Colonic mucosa (tissue), 4 donors: ENCODE results near the gene FUT1. TPM values are rescaled to one million over a fixed set of nuclear protein-coding genes. Genes with fewer than 3 reads are reported as not detected.

ENCODE experiments used
- DNase-seq: peaks from one replicate; pipeline ENCODE4 v3.0.0-alpha.2; 2020
- H3K27ac ChIP-seq: fragments of 200-600 bp; one replicate; pipeline ENCODE4 v1.8.0; 2021
- H3K27me3 ChIP-seq: fragments of 200-600 bp; one replicate; pipeline ENCODE4 v1.8.0; 2021
- H3K36me3 ChIP-seq: fragments of 200-600 bp; one replicate; pipeline ENCODE4 v1.8.0; 2021
- H3K4me1 ChIP-seq: fragments of 200-600 bp; one replicate; pipeline ENCODE4 v1.8.0; 2021; ENCODE audit warnings: mild to moderate bottlenecking
- H3K4me3 ChIP-seq: fragments of 200-600 bp; one replicate; pipeline ENCODE4 v1.8.0; 2021
- H3K9ac ChIP-seq, 2 donors: one replicate each; pipeline ENCODE4 v1.7.0; 2013; ENCODE audit warnings: control low read depth in 2 of 2, low read depth in 2 of 2, low read length in 2 of 2
- H3K9me3 ChIP-seq: fragments of 200-600 bp; one replicate; pipeline ENCODE4 v1.8.0; 2021
- CTCF ChIP-seq: fragments of 200-600 bp; IDR thresholded peaks from one replicate; pipeline ENCODE4 v1.8.0; 2022; ENCODE audit warnings: antibody characterized with exemption, mild to moderate bottlenecking
- intact Hi-C: fragments of 100-400 bp; cut with DNase I; formaldehyde crosslinking; loops from one replicate; pipeline ENCODE4 v1.14.1; 2022
- total RNA-seq, 2 donors: library from RNA; stranded (reverse); fragmentation: NEBNext Ultra II Directional in 1 of 2; extraction: Animal tissue kit (Norgen Biotek cat#: 25700) in 1 of 2; gene quantifications; one replicate each; pipeline ENCODE4 v1.2.1, GENCODE V29; 2021
- donor health status: healthy.
- donor health status: DM: no; HTN: no; CAD: no.
- donor health status: DM: no; HTN: no; CAD: no.

FUT1 gene
- total RNA-seq, 2 donors from 2014 or later = 0.59 to 0.80 TPM

DNA sequence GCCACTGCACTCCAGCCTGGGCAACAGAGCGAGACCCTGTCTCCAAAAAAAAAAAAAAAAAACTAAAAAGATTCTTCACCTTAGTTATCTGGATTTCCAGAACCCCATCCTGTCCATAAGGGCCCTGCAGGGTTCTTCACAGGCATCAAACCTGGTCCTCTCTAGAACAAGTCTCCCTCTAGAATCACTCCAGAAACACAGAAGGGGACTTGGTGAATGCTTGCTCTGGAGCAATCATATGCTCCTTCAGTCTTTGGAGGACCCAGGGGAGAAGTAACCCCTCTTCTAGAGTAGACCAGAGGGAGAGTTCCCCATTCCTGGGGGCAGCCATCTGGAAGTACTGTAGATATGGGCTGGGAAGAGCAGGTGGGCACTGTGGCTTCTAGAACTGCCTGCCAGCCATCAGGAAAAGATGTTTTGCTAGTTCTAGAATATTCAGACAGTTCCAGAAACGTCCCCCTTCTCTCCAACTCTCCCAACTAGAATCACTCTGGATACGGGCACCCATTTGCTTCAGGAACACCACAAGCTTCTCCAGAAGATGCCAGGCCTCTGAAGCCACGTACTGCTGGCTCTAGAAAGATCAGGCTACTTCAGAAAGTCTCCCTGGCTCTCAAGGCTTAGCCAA lies 2.8 kb downstream of the FUT1 start:
- no peak overlapping the region for H3K27ac ChIP-seq
- intact Hi-C loops = no loop called here
- peaks cover 21% of the 10 kb centered on the region for H3K27me3 ChIP-seq
- H3K4me3 ChIP-seq = no peak overlapping the region
- H3K36me3 ChIP-seq = no peaks in the 10 kb centered on the region
- no peaks in the 10 kb centered on the region for H3K9me3 ChIP-seq
- no peak overlapping the region for H3K9ac ChIP-seq
- DNase-seq = no peak
- H3K4me1 ChIP-seq = peaks cover 6% of the 10 kb centered on the region
- no peak for TF ChIP-seq CTCF

DNA sequence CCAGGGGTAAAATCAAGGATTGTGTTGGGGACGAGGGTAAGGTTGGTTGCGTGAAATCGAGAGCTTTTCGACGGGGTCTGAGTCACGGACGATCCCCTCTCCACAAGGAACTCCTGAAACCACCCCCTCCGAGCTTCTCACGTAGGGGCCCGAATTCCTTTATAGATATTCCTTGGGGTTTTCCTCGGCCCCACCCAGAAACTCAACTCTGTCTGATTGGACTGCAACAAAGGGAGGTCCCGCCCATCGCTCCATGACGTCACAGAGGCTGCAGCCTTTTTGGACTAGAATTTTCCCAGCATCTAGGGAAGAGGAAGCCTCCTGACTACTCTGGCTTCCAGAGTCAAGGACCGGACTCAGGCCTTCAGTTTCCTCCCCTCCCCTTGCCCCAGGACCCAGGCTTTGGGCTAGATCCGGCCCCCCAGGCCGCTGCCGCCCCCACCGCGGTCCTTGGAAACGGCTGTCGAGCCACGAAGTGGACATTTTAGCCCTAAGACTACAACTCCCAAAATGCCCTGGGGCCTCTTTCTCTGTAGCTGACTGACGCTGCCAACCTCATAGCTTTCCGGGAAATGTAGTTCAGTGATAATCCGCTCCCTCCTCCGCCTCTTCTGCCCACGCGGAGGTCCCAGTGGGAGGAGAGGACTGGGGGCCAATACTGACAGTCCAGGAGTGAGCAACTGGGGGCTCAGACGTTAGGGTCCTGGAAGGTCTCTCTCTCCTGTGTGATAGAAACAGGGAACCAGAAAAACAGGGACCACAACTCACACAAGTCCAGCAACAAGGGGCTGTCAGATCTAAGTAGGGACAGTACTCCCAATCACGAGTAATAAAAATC lies 5.5 kb downstream of the FUT1 start, which contains the start of gene IZUMO1:
TSS of gene IZUMO1 (minus strand) at position 172 of the 838 bp plus-strand sequence. CDS start 1,050 bp downstream, outside the sequence.
- DNase-seq = peak; percentile 71
- intact Hi-C loops = no loop called here
- Histone ChIP-seq H3K9ac (no peak within 1 kb of the TSS), H3K4me1 (no peaks in the 10 kb centered on the region), H3K27me3 (peaks cover 7% of the 10 kb centered on the region), H3K9me3 (no peaks in the 10 kb centered on the region), H3K4me3 (no peak within 1 kb of the TSS), H3K27ac (no peak within 1 kb of the TSS), H3K36me3 (no peaks in the 10 kb centered on the region)
- TF ChIP-seq CTCF = no peak

GRCh38 chr19:48746110-48746509 lies 6.3 kb downstream of the FUT1 start:
- H3K36me3 ChIP-seq = no peaks in the 10 kb centered on the region

DNA sequence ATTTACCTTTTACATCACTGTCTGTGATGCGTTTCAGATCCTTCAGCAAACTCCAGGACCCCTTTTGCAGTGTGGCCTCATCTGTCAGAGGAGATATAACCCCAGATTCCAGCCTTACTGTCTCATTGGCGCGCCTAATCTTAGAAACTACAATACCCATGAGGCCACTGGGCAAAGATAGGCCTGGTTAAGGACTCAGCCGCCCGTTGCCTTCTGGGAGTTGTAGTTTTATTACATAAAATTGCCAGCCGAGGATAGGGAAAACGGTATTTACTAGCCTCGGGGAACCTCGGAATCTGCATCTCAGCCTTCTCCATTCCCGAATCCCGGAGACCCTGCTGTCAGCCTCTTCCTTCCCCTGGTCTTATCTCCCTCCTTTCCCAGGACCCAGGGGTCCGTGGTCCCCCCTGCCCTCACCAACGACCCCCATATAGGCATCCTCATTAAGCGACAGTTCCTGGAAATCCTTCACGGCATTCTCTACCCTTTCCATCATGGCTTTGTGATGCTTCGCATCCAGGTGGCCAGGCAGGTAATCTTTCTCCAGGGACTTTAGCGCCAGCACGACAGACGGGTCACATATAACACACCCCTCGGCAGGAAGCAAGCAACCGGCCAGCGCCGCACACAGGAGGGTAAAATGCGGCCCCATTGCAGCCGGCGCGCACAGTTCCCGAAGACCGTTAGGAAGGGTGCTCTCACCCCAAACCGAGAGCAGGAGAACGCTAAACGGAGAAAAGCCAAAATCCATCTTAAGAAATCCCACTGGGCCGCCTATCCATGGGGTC lies 7.0 kb downstream of the FUT1 start:
- intact Hi-C loops = no loop called here
- Histone ChIP-seq H3K27me3 (no peaks in the 10 kb centered on the region), H3K4me3 (no peak overlapping the region), H3K9ac (no peak overlapping the region), H3K36me3 (no peaks in the 10 kb centered on the region), H3K27ac (no peak overlapping the region), H3K4me1 (no peaks in the 10 kb centered on the region), H3K9me3 (no peaks in the 10 kb centered on the region)
- TF ChIP-seq CTCF = no peak
- peak; percentile 72 for DNase-seq

More at GRCh38 chr19:48746110-48746509, 6.3 kb downstream of the FUT1 start:
- DNase-seq = no peak
- Histone ChIP-seq H3K27me3 (no peaks in the 10 kb centered on the region), H3K4me3 (no peak overlapping the region), H3K4me1 (no peaks in the 10 kb centered on the region), H3K27ac (no peak overlapping the region), H3K9me3 (no peaks in the 10 kb centered on the region), H3K9ac (no peak overlapping the region)
- TF ChIP-seq CTCF = no peak
- intact Hi-C loops = no loop called here

DNA sequence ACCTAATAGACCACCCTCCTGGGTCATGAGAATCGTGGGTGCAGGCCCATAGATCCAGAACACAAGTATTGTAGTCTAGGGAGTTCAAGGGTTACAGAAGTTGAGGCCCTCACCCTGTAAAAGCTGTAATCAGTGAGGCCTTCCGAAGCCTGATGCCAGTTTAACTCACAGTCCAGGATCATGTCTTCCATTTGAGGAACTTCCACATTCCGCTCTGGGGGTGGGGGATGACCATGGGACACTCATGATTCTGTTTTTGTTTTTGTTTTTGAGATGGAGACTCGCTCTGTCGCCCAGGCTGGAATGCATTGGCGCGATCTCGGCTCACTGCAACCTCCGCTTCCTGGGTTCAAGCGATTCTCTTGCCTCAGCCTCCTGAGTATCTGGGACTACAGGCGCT lies 10.3 kb downstream of the FUT1 start:
- TF ChIP-seq CTCF = no peak
- H3K9me3 ChIP-seq = no peaks in the 10 kb centered on the region
- H3K27ac ChIP-seq = no peak overlapping the region
- no peak overlapping the region for H3K4me3 ChIP-seq
- intact Hi-C loops = no loop called here
- H3K9ac ChIP-seq = peak overlapping the region in 1 of 2 donors; percentile 12
- DNase-seq = no peak
- H3K27me3 ChIP-seq = peaks cover 5% of the 10 kb centered on the region
- no peaks in the 10 kb centered on the region for H3K36me3 ChIP-seq
- H3K4me1 ChIP-seq = no peaks in the 10 kb centered on the region
